NCI-H1436 treated with DMSO at 0.1 percent for 48 hours (cell line): ENCODE results near the gene COPZ2.
"Not testable (repeated sequence)": the region's sequence is repeated elsewhere in the genome, so short reads cannot be mapped to it uniquely, and the experiment has no call there.

Experiments used
- DNase-seq: peaks from one replicate; lab custom pipeline; 2025; lab: John Stamatoyannopoulos, UW

COPZ2 gene

GRCh38 chr17:48037036-48037837, at the start of gene COPZ2:
Gene COPZ2, minus strand, starts transcription at chr17:48037797. Its CDS starts 20 bp downstream, at chr17:48037777.
- no peak for DNase-seq

- DNase-seq = no peak
Observed at GRCh38 chr17:48084932-48085331, 47.3 kb upstream of the COPZ2 start.

DNA sequence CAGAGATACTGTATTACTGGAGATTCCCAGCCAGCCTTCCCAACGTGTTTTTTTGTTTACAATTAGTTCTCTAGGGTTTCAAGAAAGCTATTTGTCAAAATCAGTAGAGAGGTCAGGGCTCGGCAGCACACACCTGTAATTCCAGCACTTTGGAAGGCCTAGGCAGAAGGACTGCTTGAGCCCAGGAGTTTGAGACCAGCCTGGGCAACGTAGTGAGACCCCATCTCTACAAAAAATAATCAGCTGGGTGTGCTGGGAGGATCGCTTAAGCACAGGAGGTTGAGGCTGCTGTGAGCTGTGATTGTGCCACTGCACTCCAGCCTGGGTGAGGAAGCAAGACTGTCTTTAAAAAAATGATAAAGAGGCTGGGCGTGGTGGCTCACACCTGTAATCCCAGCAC, 44.3 kb upstream of the COPZ2 start:
- no peak for DNase-seq

DNA sequence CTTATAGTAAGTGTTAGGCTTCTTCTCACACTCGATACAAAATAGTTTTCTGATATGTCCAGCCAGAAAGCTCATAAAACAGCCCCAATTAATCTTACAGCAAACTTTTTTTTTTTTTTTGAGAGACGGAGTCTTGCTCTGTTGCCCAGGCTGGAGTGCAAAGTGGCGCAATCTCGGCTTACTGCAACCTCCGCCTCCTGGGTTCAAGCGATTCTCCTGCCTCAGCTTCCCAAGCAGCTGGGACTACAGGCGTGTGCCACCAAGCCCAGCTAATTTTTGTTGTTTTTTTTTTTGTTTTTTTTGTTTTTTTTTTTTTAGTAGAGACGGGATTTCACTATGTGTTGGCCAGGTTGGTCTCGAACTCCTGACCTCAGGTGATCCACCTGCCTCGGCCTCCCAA, 39.6 kb upstream of the COPZ2 start:
- DNase-seq = not testable (repeated sequence)

DNA sequence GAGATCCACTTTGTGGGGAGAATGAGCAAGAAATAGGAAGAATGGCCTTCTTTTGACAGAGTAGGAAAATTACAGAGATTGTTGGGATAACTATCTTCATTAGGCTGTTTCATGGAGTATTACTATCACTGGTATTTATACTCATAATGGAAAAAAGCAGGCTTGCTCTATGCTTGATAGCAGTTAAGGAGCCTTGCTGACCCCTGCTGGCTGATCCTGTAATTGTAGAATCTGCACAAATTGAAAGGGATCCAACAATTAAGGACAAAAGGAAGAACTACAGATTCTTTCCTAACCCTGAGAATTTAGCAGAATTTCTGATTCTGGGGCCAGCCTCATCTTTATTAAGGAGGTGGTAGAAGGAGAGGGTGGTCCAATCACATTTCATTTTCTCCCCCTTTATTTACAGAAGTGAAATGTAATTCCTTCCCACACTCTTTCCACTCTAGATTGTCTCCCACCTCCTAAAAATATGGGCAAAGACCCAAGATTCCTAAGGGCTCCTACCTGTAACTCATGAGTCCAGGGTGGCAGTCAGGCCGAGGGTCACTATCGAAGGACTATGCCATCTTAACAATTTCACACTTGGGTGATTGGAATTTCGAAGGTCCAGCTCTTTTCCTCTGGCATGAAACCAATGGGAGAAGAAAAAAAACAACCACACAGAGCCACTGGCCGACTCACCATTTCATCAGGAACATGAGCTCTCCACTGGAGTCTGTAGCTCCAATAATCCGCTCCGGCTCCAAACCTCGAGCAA, 36.9 kb upstream of the COPZ2 start:
- DNase-seq = peak; percentile 40

DNA sequence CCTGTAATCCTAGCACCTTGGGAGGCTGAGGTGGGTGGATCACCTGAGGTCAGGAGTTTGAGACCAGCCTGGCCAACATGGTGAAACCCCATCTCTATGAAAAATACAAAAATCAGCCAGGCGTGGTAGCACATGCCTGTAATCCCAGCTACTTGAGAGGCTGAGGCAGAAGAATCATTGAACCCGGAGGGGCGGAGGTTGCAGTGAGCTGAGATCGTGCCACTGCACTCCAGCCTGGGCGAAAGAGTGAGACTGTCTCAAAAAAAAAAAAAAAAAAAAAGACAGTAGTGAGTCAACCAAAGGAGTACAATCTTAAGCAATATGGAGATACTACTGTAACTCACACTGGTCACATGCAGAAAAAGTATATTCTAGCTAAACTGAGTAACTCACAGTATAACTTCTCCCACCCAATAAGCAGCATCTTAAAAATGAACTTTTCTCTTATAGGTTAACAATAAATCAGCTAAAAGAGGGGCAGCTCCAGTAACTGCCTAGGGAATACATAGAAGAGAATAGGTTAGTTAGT, 36.0 kb upstream of the COPZ2 start:
- not testable (repeated sequence) for DNase-seq

- DNase-seq = not testable (repeated sequence)
Observed at GRCh38 chr17:48072811-48073210, 35.2 kb upstream of the COPZ2 start.

GRCh38 chr17:48071654-48072053, 34.1 kb upstream of the COPZ2 start:
- no peak for DNase-seq

GRCh38 chr17:48070195-48070594, 32.6 kb upstream of the COPZ2 start:
- no peak for DNase-seq

DNA sequence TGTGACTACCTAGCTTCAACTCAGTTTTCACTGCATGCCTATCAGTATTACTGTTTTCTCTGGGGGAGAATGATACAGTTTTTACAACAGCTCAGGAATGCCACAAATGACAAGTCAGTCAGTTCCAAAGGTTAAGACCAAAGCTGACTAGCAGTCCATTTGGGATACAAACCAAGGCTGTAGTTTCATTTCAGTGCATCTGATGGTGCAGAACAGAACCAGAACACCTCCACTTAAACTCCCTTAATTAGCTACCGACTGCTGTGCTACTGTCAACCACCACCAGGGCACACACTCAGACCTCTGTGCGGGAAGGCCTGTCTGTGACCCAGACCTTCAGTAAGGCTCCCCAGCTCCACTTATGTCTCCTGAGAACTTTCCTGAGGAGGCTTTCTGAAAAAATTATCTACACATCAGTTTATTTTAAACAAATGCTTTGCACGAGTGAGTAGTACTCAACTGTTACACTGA, 30.9 kb upstream of the COPZ2 start:
- DNase-seq = no peak

- not testable (repeated sequence) for DNase-seq
Observed at GRCh38 chr17:48067808-48068207, 30.2 kb upstream of the COPZ2 start.

GRCh38 chr17:48067245-48067644, 29.6 kb upstream of the COPZ2 start:
- no peak for DNase-seq

- no peak for DNase-seq
Observed at GRCh38 chr17:48066656-48067055, 29.1 kb upstream of the COPZ2 start.

- no peak for DNase-seq
Observed at GRCh38 chr17:48066192-48066591, 28.6 kb upstream of the COPZ2 start.

- no peak for DNase-seq
Observed at GRCh38 chr17:48064638-48065037, 27.0 kb upstream of the COPZ2 start.

DNA sequence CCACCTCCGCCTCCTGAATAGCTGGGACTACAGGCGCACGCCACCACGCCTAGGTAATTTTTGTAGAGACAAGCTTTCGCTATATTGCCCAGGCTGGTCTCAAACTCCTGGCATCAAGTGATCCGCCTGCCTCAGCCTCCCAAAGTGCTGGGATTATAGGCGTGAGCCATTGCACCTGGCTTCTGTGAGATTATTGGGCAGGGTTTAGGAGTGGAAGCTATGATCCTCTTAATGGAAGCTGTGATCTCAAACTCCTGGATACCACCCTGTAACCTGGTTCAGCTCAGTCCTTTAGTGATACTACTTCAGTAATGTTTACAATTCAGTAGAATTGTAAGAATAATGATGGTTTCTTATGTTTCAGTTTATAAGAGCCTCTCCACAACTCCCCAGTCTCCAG, 24.7 kb upstream of the COPZ2 start:
- DNase-seq = no peak

GRCh38 chr17:48060249-48060648, 22.7 kb upstream of the COPZ2 start:
- DNase-seq = no peak

DNA sequence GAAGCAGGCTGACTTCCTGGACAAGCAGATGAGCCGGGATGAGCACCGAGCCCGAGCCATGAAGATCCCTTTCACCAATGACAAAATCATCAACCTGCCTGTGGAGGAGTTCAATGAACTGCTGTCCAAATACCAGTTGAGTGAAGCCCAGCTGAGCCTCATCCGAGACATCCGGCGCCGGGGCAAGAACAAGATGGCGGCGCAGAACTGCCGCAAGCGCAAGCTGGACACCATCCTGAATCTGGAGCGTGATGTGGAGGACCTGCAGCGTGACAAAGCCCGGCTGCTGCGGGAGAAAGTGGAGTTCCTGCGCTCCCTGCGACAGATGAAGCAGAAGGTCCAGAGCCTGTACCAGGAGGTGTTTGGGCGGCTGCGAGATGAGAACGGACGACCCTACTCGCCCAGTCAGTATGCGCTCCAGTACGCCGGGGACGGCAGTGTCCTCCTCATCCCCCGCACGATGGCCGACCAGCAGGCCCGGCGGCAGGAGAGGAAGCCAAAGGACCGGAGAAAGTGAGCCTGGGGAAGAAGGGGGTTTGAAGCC, 21.6 kb upstream of the COPZ2 start:
- DNase-seq = no peak

- DNase-seq = no peak
Observed at GRCh38 chr17:48058393-48059124, 21.0 kb upstream of the COPZ2 start.

DNA sequence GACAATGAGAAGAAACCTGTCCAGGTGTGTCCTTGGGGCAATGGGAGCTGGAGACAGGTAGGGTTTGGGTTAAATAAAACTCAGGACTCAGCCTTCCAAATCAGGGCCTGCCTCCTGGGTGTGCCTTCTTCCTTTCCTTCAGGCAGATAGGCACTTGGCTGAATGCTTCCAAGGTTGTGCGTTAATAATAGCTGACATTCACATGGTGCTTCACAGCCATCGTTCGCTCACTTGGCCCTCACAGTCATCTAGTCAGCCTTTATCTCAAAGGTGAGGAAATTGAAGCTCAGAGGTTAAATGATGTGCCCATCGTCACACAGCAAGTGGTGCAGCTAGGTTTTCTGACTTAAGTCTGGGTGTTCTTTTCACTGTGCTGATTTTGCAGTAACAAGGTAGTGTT, 20.0 kb upstream of the COPZ2 start:
- no peak for DNase-seq

- DNase-seq = no peak
Observed at GRCh38 chr17:48056879-48057278, 19.3 kb upstream of the COPZ2 start.

- no peak for DNase-seq
Observed at GRCh38 chr17:48056246-48056745, 18.7 kb upstream of the COPZ2 start.
